SK-N-SH (cell line): ENCODE results near the gene MAP3K7CL.

Source experiments
- CTCF ChIP-seq: fragments of 200-600 bp; sonication (generic); IDR thresholded peaks from 2 replicates; pipeline ENCODE4 v1.6.1; 2017; ENCODE audit warnings: antibody characterized with exemption, mild to moderate bottlenecking, moderate library complexity
- MAX ChIP-seq: IDR thresholded peaks from 2 replicates; pipeline ENCODE4 v1.4.0; 2012; ENCODE audit warnings: low read depth
- TF ChIP-seq, protein P1 (sequence below): IDR thresholded peaks from 2 replicates; pipeline ENCODE4 v1.6.1; 2012; ENCODE audit warnings: mild to moderate bottlenecking, low read depth, low read length, moderate library complexity

- TF ChIP-seq MAX (no peak), CTCF (no peak)
- TF ChIP-seq, protein P1, sequence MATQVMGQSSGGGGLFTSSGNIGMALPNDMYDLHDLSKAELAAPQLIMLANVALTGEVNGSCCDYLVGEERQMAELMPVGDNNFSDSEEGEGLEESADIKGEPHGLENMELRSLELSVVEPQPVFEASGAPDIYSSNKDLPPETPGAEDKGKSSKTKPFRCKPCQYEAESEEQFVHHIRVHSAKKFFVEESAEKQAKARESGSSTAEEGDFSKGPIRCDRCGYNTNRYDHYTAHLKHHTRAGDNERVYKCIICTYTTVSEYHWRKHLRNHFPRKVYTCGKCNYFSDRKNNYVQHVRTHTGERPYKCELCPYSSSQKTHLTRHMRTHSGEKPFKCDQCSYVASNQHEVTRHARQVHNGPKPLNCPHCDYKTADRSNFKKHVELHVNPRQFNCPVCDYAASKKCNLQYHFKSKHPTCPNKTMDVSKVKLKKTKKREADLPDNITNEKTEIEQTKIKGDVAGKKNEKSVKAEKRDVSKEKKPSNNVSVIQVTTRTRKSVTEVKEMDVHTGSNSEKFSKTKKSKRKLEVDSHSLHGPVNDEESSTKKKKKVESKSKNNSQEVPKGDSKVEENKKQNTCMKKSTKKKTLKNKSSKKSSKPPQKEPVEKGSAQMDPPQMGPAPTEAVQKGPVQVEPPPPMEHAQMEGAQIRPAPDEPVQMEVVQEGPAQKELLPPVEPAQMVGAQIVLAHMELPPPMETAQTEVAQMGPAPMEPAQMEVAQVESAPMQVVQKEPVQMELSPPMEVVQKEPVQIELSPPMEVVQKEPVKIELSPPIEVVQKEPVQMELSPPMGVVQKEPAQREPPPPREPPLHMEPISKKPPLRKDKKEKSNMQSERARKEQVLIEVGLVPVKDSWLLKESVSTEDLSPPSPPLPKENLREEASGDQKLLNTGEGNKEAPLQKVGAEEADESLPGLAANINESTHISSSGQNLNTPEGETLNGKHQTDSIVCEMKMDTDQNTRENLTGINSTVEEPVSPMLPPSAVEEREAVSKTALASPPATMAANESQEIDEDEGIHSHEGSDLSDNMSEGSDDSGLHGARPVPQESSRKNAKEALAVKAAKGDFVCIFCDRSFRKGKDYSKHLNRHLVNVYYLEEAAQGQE = no peak
Measured at GRCh38 chr21:29212446-29212845, 82.0 kb downstream of the MAP3K7CL start.
